ENCODE results near the gene RPS4Y2. TPM values are rescaled to one million over a fixed set of nuclear protein-coding genes. Genes with fewer than 3 reads are reported as not detected.

RPS4Y2 gene
- total and polyA plus RNA-seq, 9 of the 15 experiments (the other 6 are each of a cell fraction or from before 2014, with no cell fraction given) = not detected

- TF ChIP-seq LEF1 (IDR thresholded peaks at IDR 0.05) = no peak
- TF ChIP-seq SIRT6 (IDR thresholded peaks at IDR 0.05; ENCODE audit: low read depth, low read length) = no peak
- no peak for TF ChIP-seq ZNF586 (CRISPR knock-in tag; conservative IDR thresholded peaks at IDR 0.05)
- no peak for TF ChIP-seq E2F3 (CRISPR knock-in tag; IDR thresholded peaks at IDR 0.05)
These were observed 29.1 kb downstream of the RPS4Y2 start (continued) for GRCh38 chrY:20784965-20785364.

GRCh38 chrY:20787076-20787475, 31.2 kb downstream of the RPS4Y2 start:
- POLR2A ChIA-PET = no interaction called here
- TF ChIP-seq YY1 (IDR thresholded peaks at IDR 0.05; ENCODE audit: borderline replicate concordance in 1 of 3, control insufficient read depth in 1 of 3, extremely low read depth in 1 of 3, insufficient read depth in 3 of 3, insufficient read length in 1 of 3, insufficient replicate concordance in 2 of 3, low read depth in 1 of 3, low read length in 2 of 3) (no peak), ZSCAN32 (CRISPR knock-in tag; IDR thresholded peaks at IDR 0.05) (no peak), PTRF (tag; IDR thresholded peaks at IDR 0.05) (no peak), ZBTB7A (IDR thresholded peaks at IDR 0.05; ENCODE audit: borderline replicate concordance, control insufficient read depth, low read depth, low read length) (no peak), ZNF239 (CRISPR knock-in tag; IDR thresholded peaks at IDR 0.05) (no peak), ZBTB43 (CRISPR knock-in tag; IDR thresholded peaks at IDR 0.05) (no peak), TARDBP (IDR thresholded peaks at IDR 0.05) (no peak), STAT5A (IDR thresholded peaks at IDR 0.05; ENCODE audit: borderline replicate concordance, low read length) (no peak), CREM (IDR thresholded peaks at IDR 0.05; ENCODE audit: low read depth) (no peak)
- ATAC-seq (no peak), DNase-seq (ENCODE audit: extremely low read depth in 1 of 4, low spot score in 3 of 4) (no peak), FAIRE-seq (no peak)
- H3K9me1 ChIP-seq (ENCODE audit: control insufficient read depth, insufficient read depth, low read length) = no peaks in the 10 kb centered on the region
- no peak overlapping the region for H3K9ac ChIP-seq (ENCODE audit: insufficient read depth in 1 of 2, low read depth in 2 of 2, low read length in 2 of 2)
- H3K4me1 ChIP-seq (replicated peaks in 1 of 2; ENCODE audit: control insufficient read depth in 2 of 2, insufficient read depth in 2 of 2, low read length in 2 of 2) = no peaks in the 10 kb centered on the region
- CTCF ChIA-PET (ENCODE audit: low intra/inter-chr PET ratio) = no interaction called here
- no peaks in the 10 kb centered on the region for H3K27me3 ChIP-seq (ENCODE audit: control insufficient read depth in 2 of 2, insufficient read depth in 2 of 2, low read length in 2 of 2)
- intact Hi-C loops (cut with micrococcal nuclease) = no loop called here
- no peak overlapping the region for H3K27ac ChIP-seq (ENCODE audit: extremely low read depth, low read depth, low read length)
- H3K79me2 ChIP-seq (ENCODE audit: control insufficient read depth, insufficient read depth, low read length) = no peaks in the 10 kb centered on the region
- H4K20me1 ChIP-seq (replicated peaks; ENCODE audit: control insufficient read depth, insufficient read depth, low read length) = no peaks in the 10 kb centered on the region
- no peak overlapping the region for H3K4me2 ChIP-seq (ENCODE audit: insufficient read depth, low read length)
- no peak overlapping the region for H2AFZ ChIP-seq (ENCODE audit: low read depth, low read length)
- no CpG with 5 or more reads among the region's 3 CpGs for WGBS (ENCODE audit: insufficient coverage, low coverage, missing lambda C conversion rate)
- no TSS peak for BruUV-seq (replicated peaks)
- no peaks in the 10 kb centered on the region for H3K9me3 ChIP-seq (replicated peaks; ENCODE audit: control insufficient read depth, insufficient read depth, low read depth, low read length)
- in situ Hi-C loops (cut with MboI) = no loop called here
- no peak overlapping the region for H3K4me3 ChIP-seq
- no peaks in the 10 kb centered on the region for H3K36me3 ChIP-seq (ENCODE audit: control insufficient read depth, insufficient read depth, low read length)
